MG63 (cell line): ENCODE measurements around the gene ZNF853. TPM values are rescaled to one million over a fixed set of nuclear protein-coding genes. Genes with fewer than 3 reads are reported as not detected.
"Not testable (repeated sequence)": the region's sequence is repeated elsewhere in the genome, so short reads cannot be mapped to it uniquely, and the experiment has no call there.

Experiments
- DNase-seq: peaks from one replicate; pipeline ENCODE4 v3.0.0-alpha.2; 2020
- H3K27me3 ChIP-seq: fragments of 250-450 bp; sonication (Bioruptor Pico); 2 replicates; pipeline ENCODE4 v1.5.1; 2020; ENCODE audit warnings: mild to moderate bottlenecking, moderate library complexity
- H3K36me3 ChIP-seq: fragments of 250-450 bp; sonication (Bioruptor Pico); 2 replicates; pipeline ENCODE4 v1.5.1; 2020; ENCODE audit warnings: mild to moderate bottlenecking, moderate library complexity
- H3K4me3 ChIP-seq: fragments of 250-450 bp; sonication (Bioruptor Pico); 2 replicates; pipeline ENCODE4 v1.5.1; 2020; ENCODE audit warnings: mild to moderate bottlenecking, moderate library complexity
- H3K9me3 ChIP-seq: fragments of 250-450 bp; sonication (Bioruptor Pico); 2 replicates; pipeline ENCODE4 v1.5.1; 2020; ENCODE audit warnings: mild to moderate bottlenecking, moderate library complexity
- total RNA-seq: library from RNA; depleted of rRNA; stranded (reverse); fragments of >200 nt; shearing (Covaris generic); gene quantifications from 2 replicates; pipeline ENCODE4 v1.2.3, GENCODE V29; 2014; ENCODE audit warnings: low replicate concordance

Gene ZNF853
- total RNA-seq, 1 experiment from 2014 or later: 27.1 TPM

DNA sequence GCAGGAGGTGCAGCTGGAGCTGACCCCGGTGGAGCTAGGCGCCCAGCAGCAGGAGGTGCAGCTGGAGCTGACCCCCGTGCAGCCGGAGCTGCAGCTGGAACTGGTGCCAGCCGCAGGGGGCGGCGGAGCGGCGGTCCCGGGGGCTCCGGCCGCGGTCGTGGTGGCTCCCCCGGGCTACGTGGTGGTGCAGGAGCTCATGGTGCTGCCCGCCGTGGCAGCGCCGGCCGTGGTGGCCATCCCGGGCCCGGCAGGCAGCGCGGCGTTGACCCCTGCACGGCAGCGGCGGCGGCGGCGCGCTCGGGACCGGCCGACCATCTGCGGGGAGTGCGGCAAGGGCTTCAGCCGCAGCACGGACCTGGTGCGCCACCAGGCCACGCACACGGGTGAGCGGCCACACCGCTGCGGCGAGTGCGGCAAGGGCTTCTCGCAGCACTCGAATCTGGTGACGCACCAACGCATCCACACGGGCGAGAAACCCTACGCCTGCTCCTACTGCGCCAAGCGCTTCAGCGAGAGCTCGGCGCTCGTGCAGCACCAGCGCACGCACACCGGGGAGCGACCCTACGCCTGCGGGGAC lies 6.8 kb downstream of the ZNF853 start:
- Histone ChIP-seq H3K9me3 (no peaks in the 10 kb centered on the region), H3K4me3 (no peak overlapping the region), H3K36me3 (peaks cover 5% of the 10 kb centered on the region), H3K27me3 (no peaks in the 10 kb centered on the region)
- DNase-seq: no peak

DNA sequence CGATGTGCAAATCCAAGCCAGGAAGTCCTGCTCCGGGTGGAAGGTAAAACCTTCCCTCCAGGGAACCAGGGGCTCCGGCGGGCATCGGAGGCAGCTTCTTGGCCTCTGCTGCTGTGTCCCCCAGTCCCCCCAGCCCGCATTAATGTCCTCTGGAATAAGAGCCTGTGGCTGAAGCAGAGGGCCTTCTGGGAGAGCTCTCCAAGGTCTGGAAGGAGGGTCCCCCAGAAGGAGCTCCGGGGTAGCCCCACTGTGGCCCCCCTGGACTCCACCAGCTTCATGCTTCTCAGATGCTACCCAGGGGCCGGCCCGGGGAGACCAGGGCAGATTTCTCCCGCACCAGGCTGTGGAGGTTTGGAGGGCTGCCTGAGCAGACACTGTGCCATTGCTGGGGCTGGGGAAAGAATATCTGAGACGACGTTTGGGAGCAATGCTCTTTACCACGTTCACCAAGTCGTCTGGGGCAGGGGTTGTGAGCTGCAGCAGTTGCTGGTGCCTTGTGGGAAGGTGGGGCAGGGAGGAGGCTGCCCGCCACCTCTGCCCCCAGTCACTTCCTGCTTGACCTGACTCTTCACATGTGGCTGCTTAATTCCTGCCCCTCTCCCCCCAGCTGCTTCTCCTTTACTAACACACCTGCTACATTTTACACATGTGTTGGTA lies 8.3 kb downstream of the ZNF853 start:
- no peak for DNase-seq

DNA sequence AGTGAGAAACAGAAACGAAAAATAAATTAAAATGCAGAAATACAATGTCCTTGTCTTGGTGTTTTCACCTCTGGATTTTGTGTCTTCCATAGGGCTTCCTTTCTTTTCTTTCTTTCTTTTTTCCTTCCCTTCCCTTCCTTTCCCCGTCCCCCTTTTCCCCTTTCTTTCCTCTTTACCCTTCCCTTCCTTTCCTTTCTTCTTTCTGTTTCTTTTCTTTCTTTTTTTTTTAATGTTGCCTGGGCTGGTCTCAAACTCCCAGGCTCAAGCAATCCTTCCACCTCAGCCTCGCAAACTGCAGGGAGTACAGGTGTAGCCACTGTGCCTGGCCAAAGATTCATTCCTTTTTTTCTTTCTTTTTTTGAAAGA lies 8.8 kb downstream of the ZNF853 start:
- H3K27me3 ChIP-seq: no peaks in the 10 kb centered on the region
- H3K36me3 ChIP-seq: no peaks in the 10 kb centered on the region; the same call in 1 of the 2 replicates
- no peak for DNase-seq
- no peak overlapping the region for H3K4me3 ChIP-seq
- no peaks in the 10 kb centered on the region for H3K9me3 ChIP-seq

More for the DNA sequence above, 8.3 kb downstream of the ZNF853 start:
- H3K4me3 ChIP-seq: no peak overlapping the region
- H3K27me3 ChIP-seq: no peaks in the 10 kb centered on the region
- H3K9me3 ChIP-seq: no peaks in the 10 kb centered on the region
- no peaks in the 10 kb centered on the region; the same call in 1 of the 2 replicates for H3K36me3 ChIP-seq

DNA sequence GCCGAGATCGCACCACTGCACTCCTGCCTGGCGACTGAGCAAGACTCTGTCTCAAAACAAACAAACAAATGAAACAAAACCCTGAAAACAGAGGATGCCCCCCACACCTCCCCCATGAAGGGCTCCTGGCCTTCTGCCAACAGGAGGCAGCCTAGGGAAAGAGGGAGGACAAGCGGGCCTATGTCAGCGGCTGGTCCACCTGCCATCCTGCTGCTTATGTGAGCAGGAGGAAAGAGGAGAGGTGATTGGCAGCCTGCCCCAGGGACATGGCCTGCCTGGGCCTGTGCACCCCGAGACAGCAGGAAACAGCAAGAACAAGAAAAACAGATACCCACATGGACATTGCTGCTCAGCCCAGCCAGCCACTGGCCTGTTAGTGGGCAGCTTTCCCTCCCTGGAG lies 12.6 kb downstream of the ZNF853 start:
- DNase-seq: no peak
- no peaks in the 10 kb centered on the region; the same call in 1 of the 2 replicates for H3K36me3 ChIP-seq
- no peaks in the 10 kb centered on the region for H3K9me3 ChIP-seq
- no peaks in the 10 kb centered on the region for H3K27me3 ChIP-seq
- H3K4me3 ChIP-seq: no peak overlapping the region

DNA sequence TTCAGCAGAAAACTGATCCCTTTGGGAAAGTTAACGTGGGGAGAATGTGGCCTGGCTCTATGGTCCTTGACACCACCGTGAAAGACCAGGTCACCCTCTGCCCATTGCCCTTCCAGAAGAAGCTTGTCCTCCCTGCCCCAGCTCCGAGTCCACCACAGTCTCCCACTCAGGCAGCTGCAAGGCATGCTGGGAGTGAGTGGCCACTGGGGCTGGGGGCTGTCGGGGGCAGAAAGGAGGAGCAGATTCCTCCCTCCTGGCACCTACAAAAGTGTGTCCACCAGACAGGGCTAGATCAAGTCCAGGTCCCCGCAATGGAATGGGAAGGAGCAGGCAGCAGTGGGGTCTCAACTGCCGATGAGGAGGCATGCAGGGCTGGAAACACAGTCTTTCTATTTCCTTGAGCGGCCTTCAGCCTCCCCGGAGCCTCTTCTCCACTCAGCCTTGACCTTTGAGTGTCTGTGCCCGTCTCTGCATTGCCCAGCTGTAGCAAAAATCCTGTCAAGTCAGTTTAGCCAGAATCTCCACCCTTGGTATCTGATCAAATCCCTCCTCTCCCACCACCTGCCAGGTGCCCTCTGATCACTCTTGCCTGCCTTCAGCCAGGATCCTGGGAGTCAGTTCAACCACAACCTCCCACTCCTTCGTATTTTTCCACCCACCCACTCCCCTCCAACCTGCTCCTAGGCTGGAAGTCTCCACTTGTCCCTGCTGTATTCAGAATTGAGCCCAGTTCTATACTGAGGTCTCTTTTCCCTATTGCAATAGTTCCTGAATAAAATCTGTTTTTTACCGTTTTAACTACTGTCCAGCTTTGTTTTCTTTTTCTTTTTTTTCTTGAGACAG lies 14.8 kb downstream of the ZNF853 start:
- Histone ChIP-seq H3K9me3 (no peaks in the 10 kb centered on the region), H3K36me3 (no peaks in the 10 kb centered on the region), H3K27me3 (no peaks in the 10 kb centered on the region), H3K4me3 (no peak overlapping the region)
- DNase-seq: no peak

DNA sequence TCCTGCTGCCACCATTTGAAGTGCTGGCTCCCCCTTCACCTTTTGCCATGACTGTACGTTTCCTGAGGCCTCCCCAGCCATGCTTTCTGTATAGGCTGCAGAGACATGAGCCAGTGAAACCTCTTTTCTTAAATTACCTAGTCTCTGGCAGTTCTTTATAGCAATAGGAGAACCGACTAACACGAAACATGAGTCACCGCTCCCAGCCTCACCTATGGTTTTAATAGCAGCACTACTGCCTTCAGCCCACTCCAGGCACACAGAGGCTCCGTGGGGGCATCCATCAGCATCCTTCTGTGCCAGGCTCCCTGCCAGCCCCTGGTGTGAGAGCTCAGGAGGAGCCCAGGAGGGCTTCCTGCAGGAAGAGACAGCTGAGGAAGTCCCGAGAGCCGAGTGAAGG lies 16.2 kb downstream of the ZNF853 start:
- no peak overlapping the region for H3K4me3 ChIP-seq
- no peaks in the 10 kb centered on the region for H3K27me3 ChIP-seq
- H3K9me3 ChIP-seq: no peaks in the 10 kb centered on the region
- H3K36me3 ChIP-seq: no peaks in the 10 kb centered on the region
- DNase-seq: no peak

DNA sequence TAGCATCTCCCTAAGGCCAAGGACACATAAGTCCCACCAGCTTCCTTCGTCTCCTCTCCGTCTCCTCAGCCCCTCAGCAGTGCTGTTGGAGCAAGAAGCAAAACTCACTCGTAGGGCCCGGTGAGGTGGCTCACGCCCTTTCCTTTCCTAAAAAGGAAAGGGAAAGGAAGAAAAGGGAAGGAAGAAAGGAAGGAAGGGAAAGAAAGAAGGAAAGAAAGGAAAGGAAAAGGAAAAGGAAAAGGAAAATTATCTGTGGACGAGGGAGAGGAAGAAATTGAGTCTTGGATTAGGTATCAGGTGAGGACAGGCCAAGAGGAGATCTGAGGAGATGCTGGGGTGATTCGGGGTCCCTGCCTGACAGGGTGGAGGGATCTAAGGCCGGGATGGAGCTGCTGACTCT lies 18.6 kb downstream of the ZNF853 start:
- Histone ChIP-seq H3K27me3 (no peaks in the 10 kb centered on the region), H3K9me3 (no peaks in the 10 kb centered on the region), H3K4me3 (no peak overlapping the region), H3K36me3 (peaks cover 4% of the 10 kb centered on the region; the same call in 1 of the 2 replicates)
- DNase-seq: no peak

DNA sequence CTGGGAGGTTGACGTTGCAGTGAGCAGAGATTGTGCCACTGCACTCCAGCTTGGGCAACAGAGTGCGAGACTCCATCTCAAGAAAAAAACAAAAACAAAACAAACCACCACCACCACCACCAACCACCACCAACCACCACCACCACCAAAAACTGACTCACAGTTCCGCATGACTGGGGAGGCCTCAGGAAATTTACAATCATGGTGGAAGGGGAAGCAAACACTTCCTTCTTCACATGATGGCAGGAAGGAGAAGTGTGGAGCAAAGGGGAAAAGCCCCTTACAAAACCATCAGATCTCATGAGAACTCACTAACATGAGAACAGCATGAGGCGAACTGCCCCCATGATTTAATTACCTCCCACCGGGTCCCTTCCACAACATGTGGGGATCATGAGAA lies 19.6 kb downstream of the ZNF853 start:
- H3K27me3 ChIP-seq, H3K9me3 ChIP-seq, DNase-seq, H3K4me3 ChIP-seq: not testable (repeated sequence)
- peaks cover 13% of the 10 kb centered on the region for H3K36me3 ChIP-seq

DNA sequence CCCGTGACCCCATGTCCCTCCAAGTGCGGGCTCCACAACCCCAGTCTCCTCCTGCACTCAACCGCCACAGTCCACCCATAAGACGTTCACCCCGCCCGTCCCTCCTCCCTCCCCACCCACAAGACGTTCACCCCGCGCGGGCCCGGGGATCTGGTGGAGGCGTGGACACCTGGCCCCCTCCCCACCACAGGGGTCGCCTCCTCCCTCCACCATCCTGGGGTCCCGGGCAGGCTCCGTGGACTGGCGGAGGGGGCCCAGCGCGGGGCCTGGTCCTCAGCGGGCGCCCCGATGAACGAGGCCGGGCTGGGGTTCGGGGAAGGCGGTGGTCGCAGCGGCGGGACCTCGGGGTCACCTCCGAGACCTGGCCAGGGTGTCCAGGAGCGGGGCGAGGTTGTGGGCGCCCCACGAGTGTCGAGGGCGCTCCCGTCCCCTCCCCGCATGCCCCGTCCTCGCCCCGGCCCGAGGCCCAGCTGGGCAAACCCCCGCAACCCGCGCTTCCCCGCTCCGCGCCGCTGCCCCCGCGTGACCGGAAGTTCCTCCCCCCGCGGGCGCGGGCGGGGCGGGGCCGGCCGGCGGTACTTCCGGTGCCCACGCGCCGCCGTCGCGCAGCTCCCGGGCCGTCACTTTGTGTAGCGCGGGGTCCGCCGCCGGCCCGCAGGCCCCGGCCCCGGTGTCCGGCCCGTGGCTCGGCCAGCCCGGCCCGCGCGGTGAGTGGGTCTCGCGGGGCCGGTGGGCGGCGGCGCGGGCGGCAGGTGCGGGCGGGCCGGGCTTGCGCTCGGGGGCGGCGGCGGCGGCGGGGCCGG lies 21.5 kb downstream of the ZNF853 start, which contains the start of gene ZNF316:
Gene ZNF316 (plus strand): TSS at position 578 of the 803 bp plus-strand sequence. CDS start 5,092 bp downstream, outside the sequence.
- Histone ChIP-seq H3K36me3 (peaks cover 31% of the 10 kb centered on the region), H3K9me3 (no peaks in the 10 kb centered on the region), H3K4me3 (peak within 1 kb of the TSS; percentile 86), H3K27me3 (no peaks in the 10 kb centered on the region)
- peak; percentile 54 for DNase-seq

DNA sequence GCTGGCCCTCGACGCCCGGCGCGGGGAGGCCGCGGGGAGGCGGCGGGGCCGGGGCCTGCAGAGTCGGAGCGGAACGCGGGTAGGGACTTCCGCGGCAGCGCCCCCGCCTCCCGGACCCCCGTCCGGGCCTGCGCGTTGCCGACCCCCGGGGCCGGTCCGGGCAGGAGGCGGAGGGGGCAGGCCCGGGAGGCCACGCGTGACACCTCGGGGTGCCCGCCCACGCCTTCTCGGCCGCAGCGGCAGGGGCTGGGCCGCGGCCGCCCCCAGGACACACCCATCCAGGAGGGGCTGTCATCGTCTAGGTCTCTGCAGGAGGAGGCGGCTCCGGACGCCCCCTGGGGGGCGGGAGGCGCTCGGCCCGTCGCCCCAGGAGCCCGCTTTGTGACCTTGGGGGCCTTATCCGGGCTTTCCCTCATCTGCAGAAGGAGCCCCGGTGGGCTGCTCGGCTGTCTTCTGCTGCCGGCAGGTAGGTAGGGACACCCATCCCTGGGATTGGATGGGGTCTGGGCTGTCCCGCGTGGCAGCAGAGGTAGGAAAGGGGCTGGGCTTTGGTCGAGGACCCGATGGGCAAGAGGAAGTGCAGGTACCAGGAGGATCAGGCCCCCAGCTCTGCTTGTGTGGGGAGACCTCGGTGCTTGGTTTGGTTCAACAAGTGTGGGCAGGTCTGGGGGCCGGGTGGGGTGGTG lies 22.3 kb downstream of the ZNF853 start:
- H3K27me3 ChIP-seq: no peaks in the 10 kb centered on the region
- peak overlapping the region; percentile 64 for H3K4me3 ChIP-seq
- H3K9me3 ChIP-seq: no peaks in the 10 kb centered on the region
- peak; percentile 59 for DNase-seq
- H3K36me3 ChIP-seq: peaks cover 37% of the 10 kb centered on the region

DNA sequence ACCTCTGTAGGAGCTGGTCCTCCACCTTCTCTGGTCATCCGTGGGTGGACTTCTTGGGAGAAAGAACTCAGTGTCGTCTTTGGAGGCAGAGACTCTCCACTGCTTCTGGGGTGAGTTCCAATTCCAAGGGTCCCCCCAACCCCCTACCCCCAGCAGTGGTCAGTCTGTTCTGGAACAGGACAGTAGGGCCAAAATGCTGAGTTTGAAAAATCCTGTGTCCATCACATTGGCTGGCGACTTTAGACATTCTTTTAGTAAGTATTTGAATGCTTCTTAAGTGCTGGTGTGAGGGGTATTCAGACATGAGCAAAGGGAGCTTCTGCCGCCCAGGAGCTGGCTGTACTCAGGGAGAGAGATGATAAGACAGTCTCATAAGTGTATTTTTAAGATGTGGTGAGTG lies 23.6 kb downstream of the ZNF853 start:
- H3K9me3 ChIP-seq: no peaks in the 10 kb centered on the region
- no peak overlapping the region for H3K4me3 ChIP-seq
- peaks cover 43% of the 10 kb centered on the region for H3K36me3 ChIP-seq
- no peak for DNase-seq
- no peaks in the 10 kb centered on the region for H3K27me3 ChIP-seq

DNA sequence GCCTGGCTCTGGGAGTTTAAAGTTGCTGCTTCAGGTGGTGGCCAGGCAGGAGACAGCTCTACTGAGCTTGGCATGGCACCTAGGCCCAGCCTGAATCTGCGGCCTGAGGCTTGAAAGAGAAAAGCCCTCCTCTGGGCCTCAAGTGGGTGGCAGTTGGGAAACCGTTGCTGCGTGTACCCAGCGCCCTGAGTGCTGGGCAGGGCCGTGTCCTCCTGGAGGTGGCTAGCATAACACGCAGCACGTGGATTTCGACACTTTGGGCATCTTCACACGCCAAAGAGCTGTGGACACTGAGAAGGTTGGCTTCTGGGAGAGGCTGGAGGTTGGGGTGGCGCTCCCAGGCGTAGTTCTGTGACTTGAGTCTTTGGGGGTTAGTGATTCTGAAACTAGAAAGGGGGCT lies 24.2 kb downstream of the ZNF853 start:
- H3K4me3 ChIP-seq: no peak overlapping the region
- H3K27me3 ChIP-seq: no peaks in the 10 kb centered on the region
- no peak for DNase-seq
- H3K36me3 ChIP-seq: peaks cover 45% of the 10 kb centered on the region
- no peaks in the 10 kb centered on the region for H3K9me3 ChIP-seq

DNA sequence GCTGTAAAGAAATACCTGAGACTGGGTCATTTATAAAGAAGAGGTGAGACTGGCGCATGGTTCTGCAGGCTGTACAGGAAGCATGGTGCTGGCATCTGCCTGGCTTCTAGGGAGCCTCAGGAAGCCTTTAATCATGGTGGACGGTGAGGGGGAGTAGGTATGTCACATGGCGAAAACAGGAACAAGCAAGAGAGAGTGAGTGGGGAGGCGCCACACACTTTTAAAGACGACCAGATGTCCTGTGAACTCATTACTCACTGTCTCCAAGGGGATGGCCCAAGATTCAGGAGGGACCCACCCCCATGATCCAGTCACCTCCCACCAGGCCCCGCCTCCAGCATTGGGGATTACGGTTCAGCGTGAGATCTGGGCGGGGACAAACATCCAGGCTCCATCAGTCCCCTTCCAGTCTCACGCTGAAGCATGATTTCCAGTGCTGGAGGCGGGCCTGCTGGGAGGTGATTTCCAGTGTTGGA lies 24.9 kb downstream of the ZNF853 start:
- H3K4me3 ChIP-seq: no peak overlapping the region
- DNase-seq: peak; percentile 20
- peaks cover 51% of the 10 kb centered on the region for H3K36me3 ChIP-seq
- no peaks in the 10 kb centered on the region for H3K27me3 ChIP-seq
- H3K9me3 ChIP-seq: no peaks in the 10 kb centered on the region

DNA sequence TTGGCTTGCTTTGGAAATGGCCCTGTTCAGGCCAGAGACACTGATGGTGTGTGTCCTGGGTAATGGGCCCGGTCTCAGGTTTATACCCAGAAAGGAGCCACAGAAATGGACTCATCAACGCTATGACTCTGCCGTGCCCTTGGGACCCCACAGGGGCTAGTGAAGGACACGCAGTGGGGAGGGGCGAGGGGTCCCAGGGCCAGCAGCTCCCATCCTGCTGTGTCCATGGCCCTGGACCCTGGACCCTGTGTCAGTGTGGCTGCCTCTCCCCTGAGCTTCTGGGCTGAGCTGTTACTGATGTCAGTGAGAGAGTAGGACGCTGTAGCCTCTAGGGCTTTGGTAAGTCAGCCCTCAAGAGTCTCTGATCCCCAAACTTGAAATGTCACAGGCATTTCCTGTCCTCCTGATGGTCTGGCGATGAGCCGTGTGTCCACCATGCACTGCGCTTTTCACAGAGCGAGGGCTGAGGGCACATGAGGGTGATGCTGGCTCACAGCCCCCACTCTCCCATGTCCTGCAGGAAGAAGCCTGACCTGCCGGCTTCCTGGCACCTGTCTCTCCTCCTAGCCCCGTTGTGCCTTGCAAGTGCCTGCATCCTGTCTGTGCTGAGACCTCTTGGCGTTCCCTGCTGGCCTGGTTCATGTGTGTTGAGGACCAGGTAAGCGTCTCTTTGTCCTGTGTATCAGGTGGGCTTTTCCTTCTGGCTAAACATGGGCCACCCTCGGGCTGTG lies 26.1 kb downstream of the ZNF853 start:
- Histone ChIP-seq H3K27me3 (no peaks in the 10 kb centered on the region), H3K36me3 (peaks cover 51% of the 10 kb centered on the region), H3K4me3 (no peak overlapping the region), H3K9me3 (no peaks in the 10 kb centered on the region)
- no peak for DNase-seq

DNA sequence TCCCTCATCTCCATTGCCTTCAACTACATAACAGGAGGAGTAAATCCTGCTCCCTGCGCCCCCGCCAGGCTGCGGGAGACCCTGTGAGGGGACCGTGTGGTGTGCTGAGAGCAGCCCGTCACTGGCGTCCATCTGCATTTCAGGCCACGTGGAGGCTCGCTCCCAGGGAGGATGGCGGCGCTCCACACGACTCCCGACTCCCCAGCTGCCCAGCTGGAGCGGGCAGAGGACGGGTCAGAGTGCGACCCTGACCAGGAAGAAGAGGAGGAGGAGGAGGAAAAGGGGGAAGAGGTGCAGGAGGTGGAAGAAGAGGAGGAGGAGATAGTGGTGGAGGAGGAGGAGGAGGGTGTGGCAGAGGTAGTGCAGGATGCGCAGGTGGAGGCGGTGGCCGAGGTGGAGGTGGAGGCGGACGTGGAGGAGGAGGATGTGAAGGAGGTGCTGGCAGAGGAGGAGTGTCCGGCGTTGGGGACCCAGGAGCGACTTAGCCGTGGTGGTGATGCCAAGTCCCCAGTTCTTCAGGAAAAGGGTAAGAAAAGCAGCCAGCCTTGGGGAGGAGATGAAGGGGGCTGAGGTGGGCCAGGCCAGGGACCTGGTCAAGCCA lies 26.9 kb downstream of the ZNF853 start:
- peaks cover 53% of the 10 kb centered on the region for H3K36me3 ChIP-seq
- H3K27me3 ChIP-seq: no peaks in the 10 kb centered on the region
- DNase-seq: no peak
- H3K9me3 ChIP-seq: no peaks in the 10 kb centered on the region
- no peak overlapping the region for H3K4me3 ChIP-seq
